Vagina (tissue), 2 donors: ENCODE data around the gene FIBCD1. TPM values are rescaled to one million over a fixed set of nuclear protein-coding genes. Genes with fewer than 3 reads are reported as not detected.

Experiments
- DNase-seq, 2 donors: peaks; one replicate each; pipeline ENCODE4 v3.0.0-alpha.2; 2017; ENCODE audit errors: extremely low spot score in 2 of 2
- H3K27ac ChIP-seq: fragments of 200-600 bp; sonication (generic); one replicate; pipeline ENCODE4 v1.5.1; 2019
- H3K27me3 ChIP-seq: fragments of 200-600 bp; sonication (generic); one replicate; pipeline ENCODE4 v1.5.1; 2019
- H3K36me3 ChIP-seq, 2 donors: fragments of 200-600 bp; sonication (generic); one replicate each; pipeline ENCODE4 v1.5.1; 2017 to 2019
- H3K4me1 ChIP-seq: fragments of 200-600 bp; sonication (generic); one replicate; pipeline ENCODE4 v1.5.1; 2019
- H3K4me3 ChIP-seq, 2 donors: fragments of 200-600 bp; sonication (generic); 1 replicate in 1 of 2; 2 replicates in 1 of 2; pipeline ENCODE4 v1.5.1; 2016 to 2019
- H3K9me3 ChIP-seq: fragments of 200-600 bp; sonication (generic); one replicate; pipeline ENCODE4 v1.5.1; 2019
- CTCF ChIP-seq, 3 experiments: fragments of 450-650 bp in 2 of 3; fragments of 200-600 bp in 1 of 3; sonication (generic) in 1 of 3; IDR thresholded peaks; one replicate each; pipeline ENCODE4 v1.5.1; 2017 to 2019; ENCODE audit warnings: antibody characterized with exemption in 3 of 3, mild to moderate bottlenecking in 2 of 3, moderate library complexity in 2 of 3
- POLR2A ChIP-seq, 2 donors: fragments of 450-650 bp; IDR thresholded peaks; one replicate each; pipeline ENCODE4 v1.6.1; 2017; ENCODE audit warnings: antibody characterized with exemption in 2 of 2, mild to moderate bottlenecking in 2 of 2, moderate library complexity in 2 of 2
- POLR2AphosphoS5 ChIP-seq, 2 donors: sonication (generic); formaldehyde crosslinking; IDR thresholded peaks; one replicate each; pipeline ENCODE4 v1.9.0; 2017; ENCODE audit warnings: antibody characterized with exemption in 2 of 2, mild to moderate bottlenecking in 2 of 2, low read depth in 1 of 2; ENCODE audit not compliant: insufficient read depth in 1 of 2
- intact Hi-C: fragments of 100-400 bp; cut with DNase I; formaldehyde crosslinking; loops from one replicate; pipeline ENCODE4 v1.15.1; 2023
- total RNA-seq: library from RNA; depleted of rRNA; stranded (reverse); fragments of >200 nt; gene quantifications from one replicate; pipeline ENCODE4 v1.2.3, GENCODE V29; 2016

Gene FIBCD1
- total RNA-seq, 1 donor from 2014 or later: not detected

- Histone ChIP-seq H3K4me3 (no peak overlapping the region), H3K9me3 (no peaks in the 10 kb centered on the region), H3K27me3 (peaks cover 16% of the 10 kb centered on the region), H3K36me3 (no peaks in the 10 kb centered on the region), H3K27ac (no peak overlapping the region), H3K4me1 (peaks cover 31% of the 10 kb centered on the region)
- TF ChIP-seq CTCF (IDR thresholded peaks at IDR 0.05): peak; percentile 55 to 84 (median 75)
- TF ChIP-seq POLR2A (IDR thresholded peaks at IDR 0.05): no peak
- DNase-seq: no peak
- intact Hi-C loops: loop anchor here (10.0 kb wide), 1 partner anchor 76 kb away; no protein-coding TSS in a partner anchor
Measured at GRCh38 chr9:130940693-130941576, 1.9 kb upstream of the FIBCD1 start.

GRCh38 chr9:130940027-130940549 lies 1.0 kb upstream of the FIBCD1 start:
- Histone ChIP-seq H3K9me3 (no peaks in the 10 kb centered on the region), H3K36me3 (no peaks in the 10 kb centered on the region), H3K4me3 (peak overlapping the region; percentile 45 to 50), H3K27me3 (peaks cover 16% of the 10 kb centered on the region), H3K27ac (no peak overlapping the region), H3K4me1 (peaks cover 31% of the 10 kb centered on the region)
- TF ChIP-seq POLR2AphosphoS5 (IDR thresholded peaks at IDR 0.05; ENCODE audit: insufficient read depth in 1 of 2, low read depth in 1 of 2) (no peak), POLR2A (IDR thresholded peaks at IDR 0.05) (no peak), CTCF (IDR thresholded peaks at IDR 0.05) (no peak)
- DNase-seq: no peak
- intact Hi-C loops: loop anchor here (10.0 kb wide), 1 partner anchor 75 kb away; no protein-coding TSS in a partner anchor

- no peak for DNase-seq
- Histone ChIP-seq H3K4me1 (peaks cover 31% of the 10 kb centered on the region), H3K27ac (no peak overlapping the region), H3K36me3 (no peaks in the 10 kb centered on the region), H3K4me3 (peak overlapping the region; percentile 45 to 50), H3K9me3 (no peaks in the 10 kb centered on the region), H3K27me3 (peaks cover 16% of the 10 kb centered on the region)
- TF ChIP-seq CTCF (IDR thresholded peaks at IDR 0.05) (no peak), POLR2AphosphoS5 (IDR thresholded peaks at IDR 0.05; ENCODE audit: insufficient read depth in 1 of 2, low read depth in 1 of 2) (no peak), POLR2A (IDR thresholded peaks at IDR 0.05) (no peak)
- intact Hi-C loops: loop anchor here (5.0 to 10.0 kb wide), 3 partner anchors 75 to 232 kb away; no protein-coding TSS in a partner anchor
Measured at GRCh38 chr9:130939405-130940026, 469 bp upstream of the FIBCD1 start.

GRCh38 chr9:130938184-130938651 lies 829 bp downstream of the FIBCD1 start:
- no peak overlapping the region for H3K27ac ChIP-seq
- H3K4me3 ChIP-seq: peak overlapping the region in 1 of 2 donors; percentile 50
- H3K36me3 ChIP-seq: no peaks in the 10 kb centered on the region
- no peaks in the 10 kb centered on the region for H3K9me3 ChIP-seq
- intact Hi-C loops: loop anchor here (5.0 kb wide), 2 partner anchors 166 to 231 kb away; no protein-coding TSS in a partner anchor
- peaks cover 23% of the 10 kb centered on the region for H3K27me3 ChIP-seq
- no peak for DNase-seq
- H3K4me1 ChIP-seq: peaks cover 34% of the 10 kb centered on the region
- TF ChIP-seq POLR2AphosphoS5 (IDR thresholded peaks at IDR 0.05; ENCODE audit: insufficient read depth in 1 of 2, low read depth in 1 of 2) (no peak), CTCF (IDR thresholded peaks at IDR 0.05) (no peak), POLR2A (IDR thresholded peaks at IDR 0.05) (no peak)
